Left lobe of liver (tissue), 2 donors: ENCODE measurements around the gene MTCL3.

Experiments used
- ATAC-seq: fragments of 200-7000 bp; cut with Tn5 transposase; one replicate; pipeline ENCODE4 v1.9.1; 2020; ENCODE audit warnings: mild to moderate bottlenecking, moderate library complexity
- DNase-seq: peaks from one replicate; pipeline ENCODE4 v3.0.0-alpha.2; 2020; ENCODE audit warnings: low spot score
- donor health status: DM: no; HTN: no; CAD: no; lungs with moderate emphysema.
- donor health status: DM: no; HTN: yes; CAD: no.

MTCL3 gene

DNA sequence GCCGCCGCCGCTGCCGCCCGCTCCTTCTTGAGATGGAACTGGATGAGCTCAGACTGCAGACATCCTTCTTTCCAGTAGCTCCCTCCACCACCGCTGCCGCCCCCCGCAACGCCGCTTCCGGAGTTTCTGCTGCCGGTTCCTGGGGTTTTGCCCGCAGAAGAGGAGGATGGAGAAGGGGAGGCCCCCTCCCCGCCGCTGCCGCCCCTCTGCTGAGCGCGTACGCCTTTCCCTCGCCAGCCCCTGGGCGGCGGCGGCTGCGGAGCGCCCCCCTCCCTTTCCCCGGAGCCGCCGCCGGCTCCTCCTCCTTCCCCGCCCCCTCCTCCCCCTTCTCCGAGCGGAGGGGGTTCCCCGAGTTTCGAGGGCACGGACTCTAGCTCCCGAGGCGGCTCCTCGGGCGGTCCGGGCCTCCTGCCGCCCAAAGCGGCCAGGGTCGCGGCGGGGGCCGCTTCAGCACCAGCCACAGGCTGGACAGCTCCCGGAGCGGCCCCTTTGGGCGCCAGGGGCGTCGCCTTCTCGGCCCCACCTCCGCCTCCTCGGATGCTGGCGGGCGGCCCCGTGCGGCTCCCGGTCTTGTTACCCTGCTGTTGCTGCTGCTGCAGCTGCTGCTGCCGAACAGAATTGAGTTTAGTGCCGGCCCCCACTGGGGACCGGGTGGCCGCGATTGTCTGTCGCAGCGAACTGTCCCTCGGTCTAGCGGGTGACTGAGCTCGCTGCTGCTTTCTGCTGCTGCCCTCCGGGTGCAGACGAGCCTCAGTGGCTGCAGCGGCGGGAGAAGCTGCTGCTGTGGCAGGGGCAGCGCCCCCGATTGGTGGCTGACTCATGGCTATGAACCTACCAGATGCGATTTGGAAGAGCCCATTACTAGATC lies 3.1 kb downstream of the MTCL3 start:
- ATAC-seq (peak; percentile 67), DNase-seq (no peak)

DNA sequence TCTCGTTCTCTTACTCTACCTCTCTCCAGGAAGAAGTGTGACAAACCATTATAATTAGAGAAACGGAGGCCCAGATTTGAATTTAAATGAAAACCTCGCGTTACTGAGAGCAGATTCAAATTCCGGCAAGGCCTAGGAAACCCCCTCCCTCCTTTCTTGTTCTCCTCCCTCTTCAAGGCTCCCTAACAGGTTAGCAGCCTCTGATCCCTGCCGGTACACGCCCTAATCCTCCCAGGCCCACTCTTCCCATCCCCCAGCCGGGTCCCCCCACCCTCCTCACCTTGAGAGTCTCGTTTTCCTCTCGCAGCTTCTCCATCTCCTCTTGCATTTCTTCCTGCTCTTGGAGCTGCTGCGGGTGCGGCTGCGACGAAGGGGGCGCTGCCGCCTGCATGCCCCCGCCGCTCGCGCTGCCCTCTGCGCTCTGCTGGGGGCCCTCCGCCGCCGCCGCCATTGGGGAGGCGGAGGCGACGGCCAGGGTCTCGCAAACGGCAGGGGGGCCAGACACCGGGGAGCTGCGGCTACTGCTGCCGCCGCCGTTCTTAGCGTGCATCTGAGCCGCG lies 3.8 kb downstream of the MTCL3 start:
- DNase-seq (no peak), ATAC-seq (no peak)

DNA sequence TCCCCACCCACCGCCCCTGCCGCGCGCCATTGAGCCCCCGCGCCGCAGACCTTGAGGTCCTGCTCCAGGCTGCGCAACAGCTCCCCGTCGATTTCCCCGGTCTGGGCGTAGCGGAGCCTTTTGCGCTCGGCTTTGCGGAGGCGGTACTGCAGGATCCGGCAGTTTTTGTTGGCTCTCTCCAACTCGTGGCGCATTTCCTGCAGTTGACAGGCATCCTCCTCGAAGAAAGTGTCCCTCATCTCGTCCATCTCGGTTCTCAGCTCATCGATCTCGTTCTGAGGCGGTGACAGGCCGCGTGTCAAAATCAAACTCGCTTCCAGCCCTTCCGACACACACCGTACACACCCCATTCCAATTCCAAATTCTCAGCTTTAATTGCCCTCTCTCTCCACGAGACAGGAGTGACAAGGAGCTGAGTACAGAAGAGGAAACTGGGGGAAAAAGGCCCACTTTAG lies 4.3 kb downstream of the MTCL3 start:
- ATAC-seq (peak; percentile 34), DNase-seq (no peak)

DNA sequence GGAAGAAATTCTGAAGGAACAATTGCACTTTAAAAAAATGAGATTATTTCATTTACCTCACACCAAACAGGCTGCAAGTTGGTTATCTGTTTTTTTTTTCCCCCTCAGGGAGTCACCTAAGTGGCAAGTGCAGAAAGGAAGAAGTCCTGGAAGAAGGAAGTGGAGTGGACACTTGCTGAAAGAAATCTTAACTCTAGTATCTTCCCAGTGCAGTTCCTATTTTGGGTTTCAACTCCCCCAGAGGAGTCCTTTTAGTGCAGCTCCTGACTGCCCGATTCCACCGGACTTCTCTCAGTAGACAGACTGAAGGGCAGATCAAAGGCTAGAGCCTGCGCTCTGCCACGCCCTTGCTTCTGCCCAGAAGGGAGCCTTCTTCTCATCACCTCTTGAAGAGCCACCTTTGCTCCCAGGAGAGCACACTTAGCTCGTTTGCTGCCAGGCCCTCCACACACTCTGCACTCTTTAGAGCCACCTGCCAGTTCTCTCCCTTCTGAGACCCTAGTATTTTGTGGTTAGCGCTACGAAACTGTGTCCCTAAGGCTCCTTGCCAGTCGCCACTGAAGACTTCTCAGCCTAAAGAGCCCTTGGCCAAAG lies 4.9 kb downstream of the MTCL3 start:
- ATAC-seq (peak; percentile 26), DNase-seq (no peak)

DNA sequence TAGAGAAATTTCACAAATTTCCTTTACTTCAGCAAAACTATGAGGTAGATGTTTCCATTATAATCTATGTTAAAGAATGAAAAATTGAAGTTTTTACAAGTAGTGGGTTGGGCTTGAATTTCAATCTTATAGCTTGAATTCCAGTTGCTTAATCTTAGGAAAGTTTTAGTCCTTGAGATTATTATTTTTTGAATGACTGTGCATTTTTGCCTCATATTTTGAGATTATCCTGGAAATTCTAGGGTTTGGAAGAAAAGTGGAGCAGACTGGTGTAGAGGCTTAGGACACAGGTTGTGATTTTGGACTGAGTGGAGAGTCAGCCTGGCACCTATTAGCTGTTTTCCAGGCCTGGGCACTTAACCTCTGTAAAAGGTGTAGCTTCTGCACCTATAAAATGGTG lies 5.7 kb downstream of the MTCL3 start:
- DNase-seq (no peak), ATAC-seq (no peak)

DNA sequence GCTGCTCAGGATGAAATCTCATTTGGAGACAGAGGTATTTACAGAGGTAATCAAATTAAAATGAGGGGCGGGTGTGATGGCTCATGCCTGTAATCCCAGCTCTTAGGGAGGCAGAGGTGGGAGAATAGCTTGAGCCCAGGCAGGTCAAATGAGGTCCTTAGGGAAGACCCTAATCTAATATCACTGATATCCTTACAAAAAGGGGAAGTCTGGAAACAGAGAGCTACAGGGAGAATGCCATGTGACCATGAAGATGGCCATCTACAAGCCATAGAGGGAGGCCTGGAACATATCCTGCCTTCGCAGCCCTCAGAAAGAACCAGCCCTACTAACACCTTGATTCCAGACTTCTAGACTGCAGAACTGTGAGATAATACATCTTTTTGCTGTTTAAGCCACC lies 8.3 kb downstream of the MTCL3 start:
- DNase-seq = no peak
- ATAC-seq = no peak

DNA sequence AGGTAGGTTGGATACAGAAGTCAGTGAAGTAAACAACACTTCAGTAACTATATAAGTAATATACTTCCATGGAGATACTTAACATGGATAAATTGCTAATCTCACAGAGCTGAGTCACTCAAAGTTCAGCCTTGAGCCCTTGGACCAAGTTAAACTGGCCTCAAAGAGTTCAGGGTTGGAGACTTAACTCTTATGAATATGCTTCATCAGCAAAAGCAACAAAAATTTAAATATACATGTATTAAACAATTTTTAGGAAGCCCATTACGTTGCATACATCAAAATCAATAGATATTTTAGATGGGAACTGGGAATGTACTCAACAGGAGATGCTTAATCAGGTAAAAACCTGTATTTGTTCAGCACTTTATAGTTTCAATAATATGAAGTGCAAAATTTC lies 12.2 kb downstream of the MTCL3 start:
- no peak for DNase-seq
- no peak for ATAC-seq

DNA sequence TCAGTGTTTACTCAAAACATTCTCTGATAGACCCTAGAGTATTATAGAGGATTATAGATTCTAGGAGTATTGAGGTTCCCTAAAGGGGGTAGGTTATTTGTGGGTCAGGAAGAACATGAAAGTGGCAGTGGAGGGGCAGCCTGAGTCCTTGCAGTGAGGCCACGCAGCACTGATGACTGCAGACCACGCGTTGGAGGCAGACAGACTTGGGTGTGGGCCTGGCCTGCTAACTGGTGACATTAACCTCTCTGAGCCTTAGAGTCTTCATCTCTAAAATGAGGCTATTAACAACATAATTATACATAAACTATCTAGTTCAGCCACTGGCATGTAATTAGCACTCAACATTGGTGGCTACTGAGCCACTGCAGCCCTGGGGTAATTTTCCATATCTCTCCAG lies 16.1 kb downstream of the MTCL3 start:
- DNase-seq = no peak
- ATAC-seq = no peak

DNA sequence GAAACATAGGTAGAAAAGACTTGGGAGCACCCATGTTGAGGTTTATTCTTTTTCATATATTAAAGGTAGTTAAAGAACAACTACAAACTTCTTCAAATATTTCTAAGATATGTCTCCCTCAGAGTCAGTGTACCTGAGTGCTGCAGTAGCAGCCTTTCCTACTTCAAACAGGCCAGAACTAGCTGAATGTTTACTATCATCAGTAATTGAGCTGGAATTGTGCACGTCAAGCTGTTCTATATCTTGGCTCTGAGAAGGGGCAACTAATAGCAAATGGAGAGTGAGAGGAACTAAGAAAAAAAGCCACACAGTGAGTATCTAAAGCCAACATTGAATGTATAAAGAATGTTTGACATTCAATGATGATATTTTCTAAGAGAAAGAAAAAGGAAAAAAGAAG lies 21.7 kb downstream of the MTCL3 start:
- no peak for ATAC-seq
- DNase-seq = no peak

DNA sequence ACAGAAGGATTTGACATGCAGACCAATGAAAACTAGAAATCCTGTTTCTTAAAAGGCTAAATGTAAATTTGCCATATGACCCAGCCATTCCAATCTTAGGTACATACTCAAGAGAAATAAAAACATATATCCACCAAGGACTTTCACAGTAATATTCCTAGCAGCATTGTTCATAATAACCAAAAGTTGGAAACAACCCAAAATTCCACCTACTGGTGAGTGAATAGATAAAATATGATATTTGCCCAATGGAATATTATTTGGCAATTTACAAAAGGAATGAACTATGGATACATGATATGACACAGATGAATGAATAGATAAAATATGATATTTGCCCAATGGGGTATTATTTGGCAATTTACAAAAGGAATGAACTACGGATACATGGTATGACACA lies 22.7 kb downstream of the MTCL3 start:
- no peak for ATAC-seq
- no peak for DNase-seq

DNA sequence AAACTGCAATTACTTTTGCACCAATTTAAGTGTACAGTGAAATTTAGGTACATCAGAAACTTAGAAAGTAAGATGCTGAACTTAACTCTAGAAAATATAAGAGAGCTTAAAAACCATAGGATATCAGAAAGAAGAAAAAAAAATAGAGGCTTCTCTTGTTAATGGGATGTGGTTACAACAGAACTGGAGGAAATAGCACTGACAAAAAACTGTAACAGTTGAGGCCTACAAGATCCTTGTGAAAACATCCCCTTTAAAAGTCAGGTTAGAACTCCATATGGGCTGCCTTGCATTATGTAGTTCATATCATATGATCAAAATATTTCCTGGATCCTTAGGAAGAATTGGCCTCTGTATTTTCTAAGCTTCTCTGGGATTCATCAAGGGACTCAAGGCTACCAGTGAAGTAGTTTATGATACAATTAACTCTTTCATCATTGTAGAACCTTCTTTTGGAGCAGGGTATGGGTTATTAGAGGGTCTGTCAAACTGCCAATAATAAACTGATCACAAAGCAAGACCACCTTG lies 24.8 kb downstream of the MTCL3 start:
- no peak for ATAC-seq
- DNase-seq = no peak

DNA sequence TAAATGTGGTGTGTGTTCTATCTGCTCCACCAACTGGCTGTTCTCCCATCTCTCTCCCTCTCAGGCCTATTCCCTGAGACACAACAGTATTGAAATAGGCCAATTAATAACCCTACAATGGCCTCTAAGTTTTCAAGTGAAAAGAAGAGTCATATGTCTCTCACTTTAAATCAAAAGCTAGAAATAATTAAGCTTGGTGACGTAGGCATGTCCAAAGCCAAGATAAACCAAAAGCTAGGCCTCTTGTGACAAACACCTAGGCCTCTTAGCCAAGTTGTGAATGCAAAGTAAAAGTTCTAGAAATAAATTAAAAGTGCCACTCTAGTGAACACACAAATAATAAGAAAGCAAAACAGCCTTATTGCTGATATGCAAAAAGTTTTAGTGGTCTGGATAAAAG lies 29.9 kb downstream of the MTCL3 start:
- DNase-seq (no peak), ATAC-seq (no peak)

DNA sequence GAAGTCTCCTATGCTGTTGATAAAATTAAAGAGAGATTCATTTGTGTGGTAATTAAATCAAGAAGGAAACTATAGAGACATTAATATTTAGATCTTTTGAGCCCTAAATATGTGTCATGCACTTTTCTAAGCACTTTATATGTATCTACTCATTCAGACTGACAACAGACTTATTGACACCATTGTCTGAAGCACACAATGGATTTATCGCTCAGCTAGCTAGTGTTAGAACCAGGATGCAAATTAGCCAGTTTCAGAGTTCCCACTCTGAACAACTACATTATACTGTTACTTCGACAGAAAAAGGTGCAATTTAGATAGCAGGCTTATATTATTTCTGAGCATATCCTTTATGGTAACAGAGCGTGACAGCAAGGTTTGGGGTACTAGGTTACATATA lies 32.2 kb downstream of the MTCL3 start:
- ATAC-seq (no peak), DNase-seq (no peak)

DNA sequence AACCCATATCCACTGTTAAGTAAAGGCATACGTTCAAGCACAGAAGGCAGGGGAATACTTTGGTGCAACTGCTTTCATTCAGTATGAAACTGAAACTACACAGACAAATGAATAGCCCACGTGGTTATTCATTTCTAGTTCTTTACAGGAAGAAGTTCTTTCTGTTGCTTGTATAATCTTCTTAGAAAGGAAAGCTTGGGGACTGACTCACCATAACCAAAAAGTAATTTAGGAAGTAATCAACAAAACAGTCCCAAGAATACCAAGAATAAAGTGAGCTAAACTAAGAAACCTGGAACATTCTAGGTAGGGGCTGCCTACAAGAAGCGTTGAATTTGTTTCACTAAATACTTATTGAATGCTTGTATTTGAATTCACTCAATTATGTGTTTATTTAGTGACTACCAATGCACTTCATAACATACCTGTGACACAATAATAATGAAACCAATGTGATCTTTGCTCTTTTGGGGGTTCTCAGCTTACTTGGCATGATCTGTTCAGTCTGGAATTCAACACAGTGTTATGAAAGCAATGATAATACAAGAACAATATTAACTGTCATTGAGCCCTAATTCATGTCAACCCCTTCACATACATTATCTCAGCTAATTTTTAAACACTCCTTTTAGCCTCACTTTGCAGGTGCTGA lies 34.8 kb downstream of the MTCL3 start:
- no peak for DNase-seq
- ATAC-seq = peak; percentile 88

DNA sequence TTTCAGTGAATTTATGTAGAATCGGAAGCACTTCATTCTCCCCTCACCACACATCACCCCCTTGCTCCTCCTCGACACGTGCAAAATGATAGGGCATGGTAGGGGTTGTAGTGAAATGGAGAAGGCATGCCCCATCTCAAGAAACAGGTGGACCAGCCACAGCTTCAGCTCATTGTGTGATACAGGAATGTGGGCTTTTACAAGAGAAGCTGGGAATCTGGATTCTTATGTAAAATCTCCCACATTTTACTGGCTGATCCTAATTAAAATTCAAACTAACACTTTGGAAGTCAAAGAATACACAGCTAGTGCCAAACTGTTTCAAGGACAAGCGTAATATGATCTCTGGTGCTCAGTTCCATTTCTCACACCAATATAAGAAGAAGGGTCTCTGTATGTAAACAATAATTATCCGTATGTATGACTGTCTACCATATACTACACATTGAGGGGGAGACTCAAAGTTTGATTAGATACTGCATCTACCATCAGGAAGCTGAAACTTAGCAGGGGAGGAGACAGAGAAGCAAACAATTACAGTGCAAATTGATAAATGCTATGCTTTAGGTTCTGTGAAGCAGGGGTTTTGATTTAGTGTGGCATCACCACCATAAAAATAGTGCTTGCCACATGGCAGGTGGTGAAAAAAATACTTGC lies 35.6 kb downstream of the MTCL3 start:
- no peak for DNase-seq
- ATAC-seq = peak; percentile 10

DNA sequence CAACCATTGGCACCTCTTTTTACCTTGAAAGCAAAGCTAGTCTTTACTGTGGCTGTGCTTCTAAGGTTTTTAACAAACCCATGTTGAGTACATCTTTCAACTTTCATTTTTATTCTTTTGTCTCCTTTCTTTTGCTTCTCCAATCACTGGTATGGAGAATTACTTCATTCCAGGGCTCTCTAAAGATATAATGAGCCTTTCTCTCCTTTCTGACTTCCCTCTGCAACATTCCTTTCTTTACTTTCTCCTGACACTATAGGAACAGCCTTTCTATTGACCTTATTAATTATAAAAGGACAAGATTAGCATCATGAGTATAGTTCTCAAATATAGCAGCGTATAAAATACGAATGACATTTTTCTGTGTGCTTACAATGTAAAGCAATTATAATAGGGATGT lies 36.8 kb downstream of the MTCL3 start:
- ATAC-seq = no peak
- no peak for DNase-seq

DNA sequence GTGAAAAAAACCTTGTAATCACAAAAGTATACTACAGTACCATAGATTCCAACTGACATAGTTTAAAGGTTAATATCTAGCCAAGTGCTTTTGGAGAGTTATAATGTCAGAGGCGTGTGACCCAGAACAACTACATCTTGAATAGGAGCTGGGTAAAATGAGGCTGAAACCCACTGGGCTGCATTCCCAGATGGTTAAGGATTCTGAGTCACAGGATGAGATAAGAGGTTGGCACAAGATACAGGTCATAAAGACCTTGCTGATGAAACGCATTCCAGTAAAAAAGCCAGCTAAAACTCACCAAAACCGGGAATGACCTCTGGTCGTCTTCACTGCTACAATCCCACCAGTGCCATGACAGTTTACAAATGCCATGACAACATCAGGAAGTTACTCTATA lies 37.5 kb downstream of the MTCL3 start:
- no peak for ATAC-seq
- DNase-seq = no peak

DNA sequence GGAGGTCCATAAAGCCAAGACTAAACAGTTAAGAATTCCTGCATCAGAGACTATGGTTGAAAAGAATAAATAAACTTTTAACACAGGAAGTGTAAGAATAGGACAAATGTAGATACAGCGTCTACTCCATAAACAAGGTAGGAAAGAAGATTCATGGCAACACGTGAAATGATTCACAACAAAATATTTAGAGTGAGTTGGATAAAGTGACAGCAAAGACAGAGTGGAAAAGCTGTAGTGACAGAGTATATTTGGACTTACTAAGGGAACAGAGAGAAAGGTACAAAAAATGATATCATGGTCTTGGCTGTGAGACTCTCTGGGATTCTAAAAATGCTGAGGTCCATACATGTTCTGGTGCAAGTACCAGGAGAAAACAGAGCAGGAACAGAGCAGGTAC lies 38.0 kb downstream of the MTCL3 start:
- ATAC-seq = no peak
- DNase-seq = no peak

DNA sequence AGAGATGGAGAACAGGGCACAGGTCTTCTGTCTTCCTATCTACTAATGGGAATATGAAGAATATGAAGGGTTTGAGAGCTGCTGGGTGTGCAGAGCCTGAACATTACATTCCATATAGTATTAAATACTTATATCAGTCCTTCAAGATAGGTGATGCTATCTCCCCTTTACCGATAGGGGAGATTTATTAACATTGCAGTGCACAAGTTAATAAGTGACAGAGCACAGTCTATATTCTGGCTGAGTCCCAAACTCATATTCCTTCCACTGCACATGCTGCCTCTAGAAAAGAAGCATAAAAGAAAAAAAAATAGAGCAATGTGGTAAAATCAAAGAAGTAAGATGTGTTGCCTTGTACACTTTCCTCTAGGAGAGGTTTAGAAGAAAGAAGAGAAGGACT lies 41.5 kb downstream of the MTCL3 start:
- DNase-seq (no peak), ATAC-seq (no peak)

DNA sequence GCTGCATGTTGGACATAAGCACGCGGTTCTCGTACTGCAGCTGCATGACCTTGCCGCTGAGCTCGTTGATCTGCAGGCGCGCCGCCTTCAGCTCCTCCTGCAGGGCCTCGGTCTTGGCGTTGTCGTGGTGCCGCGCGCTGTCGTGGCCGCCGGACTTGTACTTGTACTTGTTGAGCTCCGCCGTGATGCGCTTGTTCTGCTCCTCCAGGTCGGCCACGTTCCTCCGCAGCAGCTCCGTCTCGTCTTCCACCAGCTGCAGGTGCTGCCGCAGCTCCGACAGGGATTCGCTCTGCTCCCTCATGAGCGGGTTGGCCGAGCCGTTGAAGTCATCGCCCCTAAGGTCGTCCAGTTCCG lies 43.3 kb downstream of the MTCL3 start:
- ATAC-seq (no peak), DNase-seq (no peak)

DNA sequence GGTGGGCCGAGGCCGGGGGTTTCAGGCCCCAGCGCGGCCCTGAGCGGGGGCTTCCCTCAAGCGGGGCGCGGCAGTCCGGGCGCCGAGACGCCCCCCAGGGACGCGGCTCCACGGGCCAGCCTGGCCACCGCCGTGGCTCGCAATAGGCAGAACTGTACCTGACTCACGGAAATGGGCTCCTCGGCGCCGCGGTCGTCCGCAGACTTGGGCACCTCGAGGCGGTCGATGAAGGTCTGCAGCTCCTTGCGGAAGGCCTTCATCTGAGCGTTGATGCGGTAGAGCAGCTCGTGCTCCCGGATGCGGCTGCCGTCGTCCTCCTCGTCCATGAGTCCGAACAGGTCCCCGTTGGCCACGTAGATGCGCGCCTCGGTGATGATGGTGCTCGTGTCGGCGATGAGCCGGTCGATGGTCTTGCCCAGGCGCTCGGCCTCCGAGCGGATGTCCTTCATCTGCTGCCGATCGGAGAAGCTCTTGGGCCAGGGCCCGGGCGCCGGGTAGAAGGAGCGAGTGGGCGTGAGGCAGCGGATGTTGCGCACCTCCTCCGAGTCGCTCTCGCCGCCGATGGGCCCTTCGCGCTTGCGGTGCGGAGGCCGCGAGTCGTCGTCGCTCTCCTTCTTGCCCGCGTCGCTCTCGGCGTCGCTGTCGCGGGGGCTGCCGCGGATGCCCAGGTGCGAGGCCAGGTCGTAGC lies 43.9 kb downstream of the MTCL3 start:
- ATAC-seq = no peak
- DNase-seq = no peak
